ENCODE results near the gene ERMN. TPM values are rescaled to one million over a fixed set of nuclear protein-coding genes. Genes with fewer than 3 reads are reported as not detected.

Gene ERMN
- total and polyA plus RNA-seq, 8 donors, result 0.43 to 5.7 (median 0.58) TPM; not detected in 5

DNA sequence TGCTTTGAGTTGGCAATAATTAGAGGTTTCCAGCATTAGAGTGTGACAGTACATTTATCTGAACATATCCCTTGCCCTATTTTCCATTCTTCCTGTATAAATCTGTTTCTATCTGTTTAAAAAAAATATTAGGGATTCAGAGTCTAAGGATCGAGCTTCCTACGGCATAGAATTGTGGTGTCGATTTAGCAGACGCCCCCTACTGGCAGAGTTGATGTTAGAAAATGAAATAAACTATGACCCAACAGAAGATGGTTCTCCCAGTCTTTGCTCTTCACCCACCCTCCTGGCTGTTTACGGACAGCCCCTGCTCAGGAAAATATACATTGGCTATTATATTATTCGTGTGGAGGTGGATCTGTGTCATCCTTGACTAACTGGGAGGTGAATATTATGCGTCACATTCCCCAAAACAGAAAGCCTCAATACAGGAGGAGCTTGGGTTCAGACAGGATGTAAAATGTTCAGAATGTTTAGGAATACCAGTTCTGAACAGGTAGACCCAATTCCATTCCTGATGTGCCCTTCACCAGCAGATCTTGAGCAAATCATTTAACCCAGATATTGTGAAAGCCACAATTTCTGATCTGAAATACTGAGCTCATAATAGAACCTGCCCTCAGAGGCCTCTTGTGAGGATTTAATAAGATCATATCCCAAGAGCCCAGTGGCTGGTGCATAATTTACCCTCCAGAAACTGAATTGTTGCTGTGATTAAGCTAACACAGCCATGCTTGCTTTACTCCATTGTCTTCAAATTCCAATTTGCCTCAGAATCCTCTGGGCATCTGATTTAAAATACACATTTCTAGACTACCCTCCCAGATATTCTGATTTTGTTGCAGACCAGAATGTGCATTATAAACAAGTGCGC is 10.8 kb upstream of the ERMN start:
- Histone ChIP-seq H3K4me1 (no peaks in the 10 kb centered on the region), H3K27ac (no peak overlapping the region), H3K36me3 (no peaks in the 10 kb centered on the region), H3K4me3 (no peak overlapping the region), H3K9me3 (no peaks in the 10 kb centered on the region), H3K27me3 (no peaks in the 10 kb centered on the region)
- no peak for TF ChIP-seq EP300 (IDR thresholded peaks at IDR 0.05)
- TF ChIP-seq, protein P1, sequence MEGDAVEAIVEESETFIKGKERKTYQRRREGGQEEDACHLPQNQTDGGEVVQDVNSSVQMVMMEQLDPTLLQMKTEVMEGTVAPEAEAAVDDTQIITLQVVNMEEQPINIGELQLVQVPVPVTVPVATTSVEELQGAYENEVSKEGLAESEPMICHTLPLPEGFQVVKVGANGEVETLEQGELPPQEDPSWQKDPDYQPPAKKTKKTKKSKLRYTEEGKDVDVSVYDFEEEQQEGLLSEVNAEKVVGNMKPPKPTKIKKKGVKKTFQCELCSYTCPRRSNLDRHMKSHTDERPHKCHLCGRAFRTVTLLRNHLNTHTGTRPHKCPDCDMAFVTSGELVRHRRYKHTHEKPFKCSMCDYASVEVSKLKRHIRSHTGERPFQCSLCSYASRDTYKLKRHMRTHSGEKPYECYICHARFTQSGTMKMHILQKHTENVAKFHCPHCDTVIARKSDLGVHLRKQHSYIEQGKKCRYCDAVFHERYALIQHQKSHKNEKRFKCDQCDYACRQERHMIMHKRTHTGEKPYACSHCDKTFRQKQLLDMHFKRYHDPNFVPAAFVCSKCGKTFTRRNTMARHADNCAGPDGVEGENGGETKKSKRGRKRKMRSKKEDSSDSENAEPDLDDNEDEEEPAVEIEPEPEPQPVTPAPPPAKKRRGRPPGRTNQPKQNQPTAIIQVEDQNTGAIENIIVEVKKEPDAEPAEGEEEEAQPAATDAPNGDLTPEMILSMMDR (IDR thresholded peaks at IDR 0.05), result peak in 4 of 7 experiments; percentile 18 to 74 (median 50)
- 39 to 42% (median 40%) methylated on average over 8 of the region's 8 CpGs for WGBS, 5 donors
- peak; percentile 55 to 57 for DNase-seq
- intact Hi-C loops (cut with DNase I; ENCODE audit: low total_unique reads), result no loop called here

- Histone ChIP-seq H3K36me3 (no peaks in the 10 kb centered on the region), H3K27me3 (no peaks in the 10 kb centered on the region), H3K4me3 (no peak overlapping the region), H3K4me1 (no peaks in the 10 kb centered on the region), H3K9me3 (no peaks in the 10 kb centered on the region), H3K27ac (no peak overlapping the region)
- WGBS, 5 donors, result 75 to 88% (median 78%) methylated on average over 3 of the region's 3 CpGs
- DNase-seq, result no peak
- TF ChIP-seq, protein P1 (IDR thresholded peaks at IDR 0.05), result no peak
- TF ChIP-seq POLR2AphosphoS5 (IDR thresholded peaks at IDR 0.05) (no peak), POLR2A (IDR thresholded peaks at IDR 0.05) (no peak), EP300 (IDR thresholded peaks at IDR 0.05) (no peak)
- intact Hi-C loops (cut with DNase I; ENCODE audit: low total_unique reads), result no loop called here
These were observed 9.2 kb upstream of the ERMN start for GRCh38 chr2:157334797-157335196.

GRCh38 chr2:157334335-157334734 is 8.7 kb upstream of the ERMN start:
- TF ChIP-seq POLR2A (IDR thresholded peaks at IDR 0.05) (no peak), EP300 (IDR thresholded peaks at IDR 0.05) (no peak), POLR2AphosphoS5 (IDR thresholded peaks at IDR 0.05) (no peak)
- TF ChIP-seq, protein P1 (IDR thresholded peaks at IDR 0.05), result no peak
- Histone ChIP-seq H3K36me3 (no peaks in the 10 kb centered on the region), H3K9me3 (no peaks in the 10 kb centered on the region), H3K4me3 (no peak overlapping the region), H3K27ac (no peak overlapping the region), H3K27me3 (no peaks in the 10 kb centered on the region), H3K4me1 (peaks cover 0 to 2% (median under 1%) of the 10 kb centered on the region in 4 donors)
- no peak for DNase-seq
- intact Hi-C loops (cut with DNase I; ENCODE audit: low total_unique reads), result no loop called here
- 87 to 94% (median 89%) methylated on average over 4 of the region's 4 CpGs for WGBS, 5 donors

- TF ChIP-seq POLR2A (IDR thresholded peaks at IDR 0.05), result no peak
- TF ChIP-seq, protein P1 (IDR thresholded peaks at IDR 0.05), result no peak
- TF ChIP-seq POLR2AphosphoS5 (IDR thresholded peaks at IDR 0.05), result no peak
- TF ChIP-seq EP300 (IDR thresholded peaks at IDR 0.05), result no peak
- intact Hi-C loops (cut with DNase I; ENCODE audit: low total_unique reads), result no loop called here
- WGBS, 5 donors, result 91 to 100% (median 98%) methylated on average over 2 of the region's 2 CpGs
These were observed 7.9 kb upstream of the ERMN start for GRCh38 chr2:157333304-157334047.

More at GRCh38 chr2:157333304-157334047, 7.9 kb upstream of the ERMN start:
- H3K4me1 ChIP-seq, result peaks cover 0 to 9% (median 7%) of the 10 kb centered on the region in 4 donors
- DNase-seq, result no peak
- H3K36me3 ChIP-seq, result no peaks in the 10 kb centered on the region
- no peak overlapping the region for H3K27ac ChIP-seq
- H3K27me3 ChIP-seq, result no peaks in the 10 kb centered on the region
- no peak overlapping the region for H3K4me3 ChIP-seq
- H3K9me3 ChIP-seq, result no peaks in the 10 kb centered on the region
